KMS-11 (cell line): ENCODE measurements around the gene LGALS7B.

ENCODE experiments used
- H2AFZ ChIP-seq: fragments of 200-600 bp; sonication (generic); 2 replicates; pipeline ENCODE4 v1.6.1; 2016; ENCODE audit warnings: antibody characterized with exemption, mixed run types, low read depth
- H3K27ac ChIP-seq: fragments of 200-600 bp; sonication (generic); 2 replicates; pipeline ENCODE4 v1.6.1; 2016; ENCODE audit warnings: mild to moderate bottlenecking, mixed run types
- H3K27me3 ChIP-seq: fragments of 200-600 bp; sonication (generic); 2 replicates; pipeline ENCODE4 v1.6.1; 2017; ENCODE audit warnings: mild to moderate bottlenecking, low read depth, mixed run types, moderate library complexity; ENCODE audit not compliant: insufficient read depth
- H3K36me3 ChIP-seq: fragments of 200-600 bp; sonication (generic); 2 replicates; pipeline ENCODE4 v1.6.1; 2017; ENCODE audit warnings: mild to moderate bottlenecking, mixed run types; ENCODE audit not compliant: insufficient read depth
- H3K4me1 ChIP-seq: fragments of 200-600 bp; sonication (generic); 2 replicates; pipeline ENCODE4 v1.6.1; 2016; ENCODE audit warnings: mild to moderate bottlenecking, low read depth, mixed run types; ENCODE audit not compliant: poor library complexity, severe bottlenecking
- H3K4me2 ChIP-seq: fragments of 200-600 bp; sonication (generic); 2 replicates; pipeline ENCODE4 v1.7.0; 2016; ENCODE audit warnings: mild to moderate bottlenecking, mixed run types
- H3K4me3 ChIP-seq: fragments of 200-600 bp; sonication (generic); IDR thresholded peaks from 2 replicates; pipeline ENCODE4 v1.6.1; 2017; ENCODE audit warnings: low read depth, low read length, mixed read lengths; ENCODE audit not compliant: insufficient read depth
- H3K79me2 ChIP-seq: fragments of 200-600 bp; sonication (generic); 2 replicates; pipeline ENCODE4 v1.6.1; 2016; ENCODE audit warnings: low read depth, mixed run types; ENCODE audit not compliant: insufficient read depth
- H3K9ac ChIP-seq: fragments of 200-600 bp; sonication (generic); 2 replicates; pipeline ENCODE4 v1.6.1; 2016; ENCODE audit warnings: mild to moderate bottlenecking, mixed run types
- H4K20me1 ChIP-seq: fragments of 200-600 bp; sonication (generic); 2 replicates; pipeline ENCODE4 v1.6.1; 2016; ENCODE audit warnings: mild to moderate bottlenecking, mixed run types; ENCODE audit not compliant: insufficient read depth
- TF ChIP-seq, protein P1 (sequence below): fragments of 200-600 bp; sonication (generic); conservative IDR thresholded peaks from 2 replicates; pipeline ENCODE4 v1.6.1; 2017; ENCODE audit warnings: low read depth, mild to moderate bottlenecking, antibody characterized with exemption, low read length, moderate library complexity, mixed read lengths

Gene LGALS7B

DNA sequence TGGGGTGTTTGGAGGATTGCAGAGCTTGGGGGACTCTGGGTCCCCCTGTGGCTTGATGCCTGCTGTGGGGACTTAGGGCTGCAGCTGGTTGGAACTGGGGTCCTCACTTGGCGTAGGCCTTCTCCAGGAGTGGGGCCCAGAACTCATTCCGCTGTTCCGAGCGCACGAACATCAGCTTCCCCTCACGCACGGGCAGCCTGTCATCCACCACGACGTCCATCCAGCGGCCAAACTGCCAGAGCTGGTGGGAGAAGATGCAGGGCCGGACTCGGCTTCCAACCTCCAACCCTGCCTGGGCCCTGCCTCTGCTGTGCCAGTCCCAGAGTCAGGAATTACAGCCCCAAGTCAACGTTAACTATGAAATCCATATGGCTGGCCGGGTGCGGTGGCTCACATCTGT lies 47.3 kb upstream of the LGALS7B start:
- H3K4me2 ChIP-seq = no peak overlapping the region

DNA sequence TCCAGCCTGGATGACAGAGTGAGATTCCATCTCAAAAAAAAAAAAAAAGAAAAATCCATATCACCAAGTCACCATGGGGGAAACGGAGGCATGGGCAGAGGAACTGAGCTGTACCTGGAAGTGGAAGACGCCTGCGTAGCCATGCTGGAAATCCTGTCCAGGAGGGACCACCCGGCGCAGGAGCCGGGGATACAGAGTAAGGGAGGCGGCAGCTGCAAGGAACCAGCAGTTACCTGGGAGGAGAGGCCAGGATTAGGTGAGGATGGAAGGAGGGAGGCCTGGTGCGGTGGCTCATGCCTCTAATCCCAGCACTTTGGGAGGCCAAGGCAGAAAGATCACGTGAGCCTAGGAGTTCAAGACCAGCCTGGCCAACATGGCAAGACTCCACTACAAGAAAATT lies 46.7 kb upstream of the LGALS7B start:
- Histone ChIP-seq H3K36me3 (no peaks in the 10 kb centered on the region), H3K79me2 (no peaks in the 10 kb centered on the region), H3K4me2 (no peak overlapping the region), H3K9ac (no peak overlapping the region), H2AFZ (no peak overlapping the region), H3K4me1 (no peaks in the 10 kb centered on the region), H3K27ac (no peak overlapping the region), H3K27me3 (no peaks in the 10 kb centered on the region), H4K20me1 (no peaks in the 10 kb centered on the region), H3K4me3 (no peak overlapping the region)
- TF ChIP-seq, protein P1, sequence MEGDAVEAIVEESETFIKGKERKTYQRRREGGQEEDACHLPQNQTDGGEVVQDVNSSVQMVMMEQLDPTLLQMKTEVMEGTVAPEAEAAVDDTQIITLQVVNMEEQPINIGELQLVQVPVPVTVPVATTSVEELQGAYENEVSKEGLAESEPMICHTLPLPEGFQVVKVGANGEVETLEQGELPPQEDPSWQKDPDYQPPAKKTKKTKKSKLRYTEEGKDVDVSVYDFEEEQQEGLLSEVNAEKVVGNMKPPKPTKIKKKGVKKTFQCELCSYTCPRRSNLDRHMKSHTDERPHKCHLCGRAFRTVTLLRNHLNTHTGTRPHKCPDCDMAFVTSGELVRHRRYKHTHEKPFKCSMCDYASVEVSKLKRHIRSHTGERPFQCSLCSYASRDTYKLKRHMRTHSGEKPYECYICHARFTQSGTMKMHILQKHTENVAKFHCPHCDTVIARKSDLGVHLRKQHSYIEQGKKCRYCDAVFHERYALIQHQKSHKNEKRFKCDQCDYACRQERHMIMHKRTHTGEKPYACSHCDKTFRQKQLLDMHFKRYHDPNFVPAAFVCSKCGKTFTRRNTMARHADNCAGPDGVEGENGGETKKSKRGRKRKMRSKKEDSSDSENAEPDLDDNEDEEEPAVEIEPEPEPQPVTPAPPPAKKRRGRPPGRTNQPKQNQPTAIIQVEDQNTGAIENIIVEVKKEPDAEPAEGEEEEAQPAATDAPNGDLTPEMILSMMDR = no peak

More for the DNA sequence above, 47.3 kb upstream of the LGALS7B start:
- Histone ChIP-seq H3K27me3 (no peaks in the 10 kb centered on the region), H4K20me1 (no peaks in the 10 kb centered on the region), H3K4me1 (no peaks in the 10 kb centered on the region), H3K36me3 (no peaks in the 10 kb centered on the region), H3K4me3 (no peak overlapping the region), H3K79me2 (no peaks in the 10 kb centered on the region), H3K9ac (no peak overlapping the region), H2AFZ (no peak overlapping the region), H3K27ac (no peak overlapping the region)
- TF ChIP-seq, protein P1 = no peak

DNA sequence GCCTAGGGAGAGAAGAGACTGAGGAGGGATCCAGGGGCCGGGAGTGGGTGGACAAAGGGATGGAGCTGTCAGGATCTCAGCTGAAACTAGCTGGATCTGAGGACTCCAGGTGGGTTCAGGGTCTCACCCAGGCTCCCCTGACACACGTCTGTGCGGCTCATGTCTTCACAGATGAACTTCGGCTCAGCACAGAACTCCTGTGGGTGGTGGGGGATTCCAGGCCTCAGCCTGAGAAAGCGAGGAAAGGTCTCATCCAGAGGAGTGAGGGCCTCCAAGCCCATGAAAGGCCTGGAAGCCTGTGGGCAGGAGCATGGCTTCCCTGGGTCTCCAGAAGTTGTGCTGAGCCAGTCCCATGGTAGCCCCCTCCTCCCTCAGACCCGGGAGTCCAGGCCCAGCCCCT lies 46.1 kb upstream of the LGALS7B start:
- Histone ChIP-seq H3K4me3 (no peak overlapping the region), H3K27ac (no peak overlapping the region), H3K36me3 (no peaks in the 10 kb centered on the region), H3K9ac (no peak overlapping the region), H2AFZ (no peak overlapping the region), H4K20me1 (no peaks in the 10 kb centered on the region), H3K79me2 (no peaks in the 10 kb centered on the region), H3K4me2 (no peak overlapping the region), H3K27me3 (no peaks in the 10 kb centered on the region), H3K4me1 (no peaks in the 10 kb centered on the region)
- TF ChIP-seq, protein P1 = no peak

DNA sequence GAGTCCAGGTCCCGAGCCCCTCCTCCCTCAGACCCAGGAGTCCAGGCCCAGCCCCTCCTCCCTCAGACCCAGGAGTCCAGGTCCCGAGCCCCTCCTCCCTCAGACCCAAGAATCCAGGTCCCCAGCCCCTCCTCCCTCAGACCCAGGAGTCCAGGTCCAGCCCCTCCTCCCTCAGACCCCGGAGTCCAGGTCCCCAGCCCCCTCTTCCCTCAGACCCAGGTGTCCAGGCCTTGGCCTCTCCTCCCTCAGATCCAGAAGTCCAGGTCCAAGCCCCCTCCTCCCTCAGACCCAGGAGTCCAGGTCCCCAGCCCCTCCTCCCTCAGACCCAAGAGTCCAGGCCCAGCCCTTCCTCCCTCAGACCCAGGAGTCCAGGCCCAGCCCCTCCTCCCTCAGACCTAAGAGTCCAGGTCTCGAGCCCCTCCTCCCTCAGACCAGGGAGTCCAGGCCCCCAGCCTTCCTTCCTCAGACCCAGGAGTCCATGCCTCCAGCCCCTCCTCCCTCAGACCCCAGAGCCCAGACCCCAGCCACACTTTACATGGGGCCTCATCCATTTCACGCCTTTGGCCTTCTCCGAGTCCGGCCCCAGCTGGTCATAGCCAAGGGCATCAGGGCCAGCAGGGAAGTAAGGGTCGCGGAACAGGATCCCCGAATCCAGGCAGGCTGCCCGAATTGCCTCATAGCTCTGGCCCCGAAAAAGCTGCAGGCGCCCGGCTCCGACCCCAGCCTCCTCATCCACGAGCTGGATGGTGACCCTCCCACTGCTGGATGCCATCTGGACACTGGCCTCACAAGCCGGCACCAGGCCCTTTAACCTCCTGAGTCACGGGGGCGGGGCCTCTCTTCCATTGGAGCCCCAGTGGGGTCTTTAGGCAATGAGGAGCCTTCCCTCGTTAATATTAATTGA lies 45.4 kb upstream of the LGALS7B start:
- Histone ChIP-seq H3K27ac (no peak overlapping the region), H3K4me2 (no peak overlapping the region), H4K20me1 (no peaks in the 10 kb centered on the region), H3K9ac (no peak overlapping the region), H2AFZ (no peak overlapping the region), H3K79me2 (no peaks in the 10 kb centered on the region), H3K4me3 (no peak overlapping the region), H3K4me1 (no peaks in the 10 kb centered on the region), H3K36me3 (no peaks in the 10 kb centered on the region), H3K27me3 (no peaks in the 10 kb centered on the region)
- TF ChIP-seq, protein P1 = no peak
